Bronchial epithelial cell (primary cell): ENCODE measurements around the gene RARG. TPM values are rescaled to one million over a fixed set of nuclear protein-coding genes. Genes with fewer than 3 reads are reported as not detected.

Source experiments
- DNase-seq: peaks from one replicate; pipeline ENCODE4 v3.0.0-alpha.2; 2010; ENCODE audit warnings: low read depth
- FAIRE-seq: peaks from 2 replicates; lab custom pipeline; 2011; peaks lifted over from hg19 to GRCh38; lab: Jason Lieb, UNC
- H3K27me3 ChIP-seq: 2 replicates; pipeline ENCODE4 v1.5.1; 2011; ENCODE audit warnings: low read length; ENCODE audit not compliant: control insufficient read depth, insufficient read depth
- H3K36me3 ChIP-seq: 2 replicates; pipeline ENCODE4 v1.5.1; 2011; ENCODE audit warnings: low read length; ENCODE audit not compliant: control insufficient read depth, insufficient read depth
- H3K4me3 ChIP-seq: 2 replicates; pipeline ENCODE4 v1.5.1; 2011; ENCODE audit warnings: mild to moderate bottlenecking, low read depth, low read length, control low read depth
- CTCF ChIP-seq: IDR thresholded peaks from 2 replicates; pipeline ENCODE4 v1.5.1; 2011; ENCODE audit warnings: mild to moderate bottlenecking, moderate library complexity, low read length, control low read depth, inconsistent platforms; ENCODE audit not compliant: insufficient read depth, severe bottlenecking
- total RNA-seq: library from RNA; depleted of rRNA; stranded (reverse); fragments of >200 nt; gene quantifications from 2 replicates; pipeline ENCODE4 v1.2.1, GENCODE V29; 2014

Gene RARG
- total RNA-seq, 1 donor from 2014 or later = 24.7 TPM

- H3K4me3 ChIP-seq = no peak overlapping the region
- H3K36me3 ChIP-seq = no peaks in the 10 kb centered on the region
- DNase-seq = no peak
- peaks cover 8% of the 10 kb centered on the region for H3K27me3 ChIP-seq
- TF ChIP-seq CTCF = no peak
- no peak for FAIRE-seq
These were observed 7.7 kb upstream of the RARG start for GRCh38 chr12:53239643-53240258.

GRCh38 chr12:53236443-53237111 is 4.6 kb upstream of the RARG start:
- DNase-seq = no peak
- H3K27me3 ChIP-seq = peaks cover under 1% of the 10 kb centered on the region
- FAIRE-seq = no peak
- H3K4me3 ChIP-seq = no peak overlapping the region
- no peak for TF ChIP-seq CTCF
- H3K36me3 ChIP-seq = no peaks in the 10 kb centered on the region

- TF ChIP-seq CTCF = no peak
- no peak overlapping the region for H3K4me3 ChIP-seq
- FAIRE-seq (no peak), DNase-seq (peak; percentile 34)
- H3K27me3 ChIP-seq = no peaks in the 10 kb centered on the region
- no peaks in the 10 kb centered on the region for H3K36me3 ChIP-seq
These were observed 3.9 kb upstream of the RARG start for GRCh38 chr12:53235742-53236442.

- FAIRE-seq (no peak), DNase-seq (no peak)
- no peaks in the 10 kb centered on the region for H3K27me3 ChIP-seq
- no peak for TF ChIP-seq CTCF
- no peak overlapping the region for H3K4me3 ChIP-seq
- peaks cover 1% of the 10 kb centered on the region for H3K36me3 ChIP-seq
These were observed 3.2 kb upstream of the RARG start for GRCh38 chr12:53235164-53235563.

- Histone ChIP-seq H3K4me3 (no peak overlapping the region), H3K36me3 (peaks cover 6% of the 10 kb centered on the region), H3K27me3 (no peaks in the 10 kb centered on the region)
- DNase-seq (no peak), FAIRE-seq (no peak)
- no peak for TF ChIP-seq CTCF
These were observed 2.4 kb upstream of the RARG start for GRCh38 chr12:53234271-53234914.
